ENCODE measurements around the gene PAK1. TPM values are rescaled to one million over a fixed set of nuclear protein-coding genes. Genes with fewer than 3 reads are reported as not detected.

PAK1 gene
- total RNA-seq, 2 donors from 2014 or later, result 104 to 123 TPM

GRCh38 chr11:77517226-77517625, 43.3 kb upstream of the PAK1 start:
- Histone ChIP-seq H3K9me3 (no peaks in the 10 kb centered on the region), H3K4me1 (peaks cover 4% of the 10 kb centered on the region), H3K27ac (no peak overlapping the region), H3K9ac (ENCODE audit: low read depth in 2 of 2, low read length in 2 of 2) (no peak overlapping the region), H3K27me3 (no peaks in the 10 kb centered on the region), H3K36me3 (no peaks in the 10 kb centered on the region), H3K4me3 (no peak overlapping the region)
- no peak for DNase-seq
- TF ChIP-seq CTCF (IDR thresholded peaks at IDR 0.05), result no peak
- intact Hi-C loops (cut with DNase I), result no loop called here

GRCh38 chr11:77515483-77515882, 41.6 kb upstream of the PAK1 start:
- peaks cover 4% of the 10 kb centered on the region for H3K4me1 ChIP-seq
- H3K36me3 ChIP-seq, result no peaks in the 10 kb centered on the region
- DNase-seq, result peak; percentile 56
- H3K9me3 ChIP-seq, result no peaks in the 10 kb centered on the region
- H3K4me3 ChIP-seq, result no peak overlapping the region
- intact Hi-C loops (cut with DNase I), result no loop called here
- TF ChIP-seq CTCF (IDR thresholded peaks at IDR 0.05), result no peak
- no peaks in the 10 kb centered on the region for H3K27me3 ChIP-seq
- H3K27ac ChIP-seq, result peak overlapping the region; percentile 60
- no peak overlapping the region for H3K9ac ChIP-seq (ENCODE audit: low read depth in 2 of 2, low read length in 2 of 2)

GRCh38 chr11:77515063-77515462, 41.2 kb upstream of the PAK1 start:
- peaks cover 4% of the 10 kb centered on the region for H3K4me1 ChIP-seq
- TF ChIP-seq CTCF (IDR thresholded peaks at IDR 0.05), result no peak
- intact Hi-C loops (cut with DNase I), result no loop called here
- H3K27me3 ChIP-seq, result no peaks in the 10 kb centered on the region
- DNase-seq, result no peak
- H3K9me3 ChIP-seq, result no peaks in the 10 kb centered on the region
- H3K36me3 ChIP-seq, result no peaks in the 10 kb centered on the region
- H3K9ac ChIP-seq (ENCODE audit: low read depth in 2 of 2, low read length in 2 of 2), result no peak overlapping the region
- H3K4me3 ChIP-seq, result no peak overlapping the region
- peak overlapping the region; percentile 60 for H3K27ac ChIP-seq

- H3K27ac ChIP-seq, result no peak overlapping the region
- DNase-seq, result no peak
- H3K36me3 ChIP-seq, result no peaks in the 10 kb centered on the region
- peaks cover 4% of the 10 kb centered on the region for H3K4me1 ChIP-seq
- H3K27me3 ChIP-seq, result no peaks in the 10 kb centered on the region
- no peak overlapping the region for H3K4me3 ChIP-seq
- H3K9ac ChIP-seq (ENCODE audit: low read depth in 2 of 2, low read length in 2 of 2), result no peak overlapping the region
- H3K9me3 ChIP-seq, result no peaks in the 10 kb centered on the region
- TF ChIP-seq CTCF (IDR thresholded peaks at IDR 0.05), result no peak
- intact Hi-C loops (cut with DNase I), result no loop called here
Measured at GRCh38 chr11:77512092-77512491, 38.2 kb upstream of the PAK1 start.

- Histone ChIP-seq H3K4me3 (no peak overlapping the region), H3K9ac (ENCODE audit: low read depth in 2 of 2, low read length in 2 of 2) (no peak overlapping the region), H3K27me3 (no peaks in the 10 kb centered on the region), H3K36me3 (no peaks in the 10 kb centered on the region), H3K9me3 (no peaks in the 10 kb centered on the region), H3K27ac (no peak overlapping the region), H3K4me1 (peaks cover 4% of the 10 kb centered on the region)
- no peak for DNase-seq
- intact Hi-C loops (cut with DNase I), result no loop called here
- TF ChIP-seq CTCF (IDR thresholded peaks at IDR 0.05), result no peak
Measured at GRCh38 chr11:77510851-77511250, 37.0 kb upstream of the PAK1 start.

GRCh38 chr11:77510095-77510494, 36.2 kb upstream of the PAK1 start:
- no peak for DNase-seq
- Histone ChIP-seq H3K9me3 (no peaks in the 10 kb centered on the region), H3K36me3 (no peaks in the 10 kb centered on the region), H3K27me3 (no peaks in the 10 kb centered on the region), H3K9ac (ENCODE audit: low read depth in 2 of 2, low read length in 2 of 2) (no peak overlapping the region), H3K27ac (no peak overlapping the region), H3K4me3 (no peak overlapping the region), H3K4me1 (peaks cover 2% of the 10 kb centered on the region)
- intact Hi-C loops (cut with DNase I), result no loop called here
- no peak for TF ChIP-seq CTCF (IDR thresholded peaks at IDR 0.05)
